SK-N-SH treated with all-trans-retinoic acid at 6 μM for 48 hours (cell line): ENCODE data around the gene KIAA1549.

ENCODE experiments used
- ATAC-seq: fragments of 200-7000 bp; cut with Tn5 transposase; 3 replicates; pipeline ENCODE4 v1.9.1; 2020; ENCODE audit warnings: mild to moderate bottlenecking, moderate library complexity
- ARNTL ChIP-seq: fragments of 450-650 bp; formaldehyde crosslinking; IDR thresholded peaks from 2 replicates; pipeline ENCODE4 v1.5.0; 2020; ENCODE audit warnings: low read depth, mild to moderate bottlenecking, moderate library complexity, borderline replicate concordance
- BACH2 ChIP-seq: fragments of 250-450 bp; sonication (Bioruptor Pico); IDR thresholded peaks from 2 replicates; pipeline ENCODE4 v1.9.0; 2021; ENCODE audit warnings: mild to moderate bottlenecking, borderline replicate concordance
- CREB5 ChIP-seq: fragments of 250-450 bp; sonication (Bioruptor Pico); IDR thresholded peaks from 2 replicates; pipeline ENCODE4 v1.5.1; 2020; ENCODE audit warnings: low read depth, mild to moderate bottlenecking, moderate library complexity
- CSDC2 ChIP-seq: fragments of 250-450 bp; sonication (Bioruptor Pico); IDR thresholded peaks from 2 replicates; pipeline ENCODE4 v1.5.0; 2020; ENCODE audit warnings: mild to moderate bottlenecking, moderate library complexity
- ESRRG ChIP-seq: fragments of 250-450 bp; sonication (Bioruptor Pico); IDR thresholded peaks from 2 replicates; pipeline ENCODE4 v1.6.1; 2021; ENCODE audit warnings: mild to moderate bottlenecking
- GLIS3 ChIP-seq: fragments of 250-450 bp; sonication (Bioruptor Pico); IDR thresholded peaks from 2 replicates; pipeline ENCODE4 v1.5.0; 2020; ENCODE audit warnings: mild to moderate bottlenecking, moderate library complexity
- ISL1 ChIP-seq: fragments of 250-450 bp; sonication (Bioruptor Pico); IDR thresholded peaks from 2 replicates; pipeline ENCODE4 v2.1.2; 2022; ENCODE audit warnings: mild to moderate bottlenecking, moderate library complexity
- OSR1 ChIP-seq: fragments of 250-450 bp; sonication (Bioruptor Pico); IDR thresholded peaks from 2 replicates; pipeline ENCODE4 v1.8.0; 2022; ENCODE audit warnings: moderate library complexity, mild to moderate bottlenecking, inconsistent platforms
- PATZ1 ChIP-seq: fragments of 250-450 bp; sonication (Bioruptor Pico); IDR thresholded peaks from 2 replicates; pipeline ENCODE4 v1.8.0; 2020; ENCODE audit warnings: mild to moderate bottlenecking, moderate library complexity, borderline replicate concordance
- POU6F1 ChIP-seq: fragments of 250-450 bp; sonication (Bioruptor Pico); IDR thresholded peaks from 2 replicates; pipeline ENCODE4 v1.8.0; 2021; ENCODE audit warnings: low read depth, mild to moderate bottlenecking, moderate library complexity, borderline replicate concordance
- PPARA ChIP-seq: fragments of 250-450 bp; sonication (Bioruptor Pico); IDR thresholded peaks from 2 replicates; pipeline ENCODE4 v1.5.0; 2020; ENCODE audit warnings: mild to moderate bottlenecking, borderline replicate concordance
- RARB ChIP-seq: fragments of 250-450 bp; sonication (Bioruptor Pico); IDR thresholded peaks from 2 replicates; pipeline ENCODE4 v1.8.0; 2021; ENCODE audit warnings: mild to moderate bottlenecking, moderate library complexity
- SNAI2 ChIP-seq: fragments of 250-450 bp; sonication (Bioruptor Pico); IDR thresholded peaks from 2 replicates; pipeline ENCODE4 v1.5.0; 2020; ENCODE audit warnings: mild to moderate bottlenecking, moderate library complexity
- TCF4 ChIP-seq: fragments of 250-450 bp; sonication (Bioruptor Pico); IDR thresholded peaks from 2 replicates; pipeline ENCODE4 v1.8.0; 2021; ENCODE audit warnings: mild to moderate bottlenecking, moderate library complexity, borderline replicate concordance
- TOX ChIP-seq: fragments of 250-450 bp; sonication (Bioruptor Pico); IDR thresholded peaks from 2 replicates; pipeline ENCODE4 v1.8.0; 2021; ENCODE audit warnings: mild to moderate bottlenecking, moderate library complexity, borderline replicate concordance
- ZC3H10 ChIP-seq: fragments of 250-450 bp; sonication (Bioruptor Pico); IDR thresholded peaks from 2 replicates; pipeline ENCODE4 v1.5.1; 2021; ENCODE audit warnings: mild to moderate bottlenecking, moderate library complexity
- ZFP3 ChIP-seq: fragments of 250-450 bp; sonication (Bioruptor Pico); IDR thresholded peaks from 2 replicates; pipeline ENCODE4 v1.5.0; 2020; ENCODE audit warnings: mild to moderate bottlenecking, moderate library complexity
- ZFP30 ChIP-seq: fragments of 450-650 bp; formaldehyde crosslinking; IDR thresholded peaks from 2 replicates; pipeline ENCODE4 v1.5.0; 2022; ENCODE audit warnings: mild to moderate bottlenecking, moderate library complexity
- ZNF565 ChIP-seq: fragments of 450-650 bp; formaldehyde crosslinking; conservative IDR thresholded peaks from 2 replicates; pipeline ENCODE4 v1.5.0; 2020; ENCODE audit warnings: low read depth, mild to moderate bottlenecking, moderate library complexity
- ZNF70 ChIP-seq: fragments of 450-650 bp; formaldehyde crosslinking; IDR thresholded peaks from 2 replicates; pipeline ENCODE4 v1.5.0; 2020; ENCODE audit warnings: mild to moderate bottlenecking, moderate library complexity
- ZNF8 ChIP-seq: fragments of 450-650 bp; formaldehyde crosslinking; IDR thresholded peaks from 2 replicates; pipeline ENCODE4 v1.5.0; 2020; ENCODE audit warnings: mild to moderate bottlenecking, moderate library complexity
- TF ChIP-seq, protein P1 (sequence below): fragments of 250-450 bp; sonication (Bioruptor Pico); IDR thresholded peaks from 2 replicates; pipeline ENCODE4 v1.5.1; 2021; ENCODE audit warnings: mild to moderate bottlenecking, moderate library complexity
- TF ChIP-seq, protein P2 (sequence below): fragments of 250-450 bp; sonication (Bioruptor Pico); IDR thresholded peaks from 2 replicates; pipeline ENCODE4 v1.5.0; 2020; ENCODE audit warnings: mild to moderate bottlenecking, moderate library complexity

The KIAA1549 gene

DNA sequence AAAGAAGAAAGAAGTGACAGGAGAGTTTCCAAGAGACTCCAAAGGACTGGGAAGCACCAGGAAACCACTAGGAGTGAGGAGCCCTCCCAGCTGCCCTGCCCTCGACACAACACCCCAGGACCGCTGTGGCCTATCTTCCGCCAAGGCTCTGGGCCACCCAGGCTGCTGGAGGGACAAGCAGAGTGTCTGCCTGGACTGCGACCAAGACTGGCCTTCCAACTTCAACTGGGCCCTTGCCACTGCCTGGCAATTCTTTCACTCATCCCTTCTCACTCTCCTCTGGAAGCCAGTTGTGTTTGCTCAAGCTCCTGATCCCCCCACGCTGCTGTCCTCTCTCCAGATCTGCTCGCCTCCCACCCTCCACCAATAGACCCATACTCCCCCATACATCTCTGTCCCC, 10.2 kb downstream of the KIAA1549 start:
- no peak for ATAC-seq
- TF ChIP-seq ZNF565 (CRISPR knock-in tag) (no peak), ESRRG (CRISPR knock-in tag) (no peak), PPARA (CRISPR knock-in tag) (no peak), GLIS3 (CRISPR knock-in tag) (no peak)
- TF ChIP-seq, all 23 proteins: peak for 0

DNA sequence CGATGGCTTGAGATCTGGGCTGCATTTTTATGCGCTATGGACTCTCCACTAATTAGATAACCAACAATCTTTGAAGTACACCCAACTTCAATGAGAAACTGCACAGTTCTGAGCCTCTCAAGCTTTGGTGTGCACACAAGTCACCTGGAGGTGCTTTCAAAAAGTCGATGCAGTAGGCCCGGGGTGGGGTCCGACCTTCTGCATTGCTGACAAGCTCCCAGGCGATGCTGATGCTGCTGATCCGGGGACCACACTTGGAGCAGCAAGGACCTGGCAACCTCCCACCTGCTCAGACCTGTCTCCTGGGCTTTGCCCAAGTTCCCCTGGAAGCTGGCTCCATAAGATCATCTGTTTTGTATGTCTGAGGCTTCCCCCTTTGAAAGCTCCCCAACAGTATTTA, 10.7 kb downstream of the KIAA1549 start:
- ATAC-seq = no peak
- TF ChIP-seq ZC3H10 (CRISPR knock-in tag) (no peak), POU6F1 (CRISPR knock-in tag) (no peak), ARNTL (no peak), ISL1 (CRISPR knock-in tag) (no peak), TOX (CRISPR knock-in tag) (no peak), BACH2 (CRISPR knock-in tag) (no peak), ZNF8 (CRISPR knock-in tag) (no peak), ZNF565 (CRISPR knock-in tag) (no peak), CREB5 (no peak), TCF4 (no peak), GLIS3 (CRISPR knock-in tag) (no peak), OSR1 (CRISPR knock-in tag) (no peak), ZFP3 (no peak), RARB (CRISPR knock-in tag) (no peak), CSDC2 (CRISPR knock-in tag) (no peak)
- TF ChIP-seq, protein P1, sequence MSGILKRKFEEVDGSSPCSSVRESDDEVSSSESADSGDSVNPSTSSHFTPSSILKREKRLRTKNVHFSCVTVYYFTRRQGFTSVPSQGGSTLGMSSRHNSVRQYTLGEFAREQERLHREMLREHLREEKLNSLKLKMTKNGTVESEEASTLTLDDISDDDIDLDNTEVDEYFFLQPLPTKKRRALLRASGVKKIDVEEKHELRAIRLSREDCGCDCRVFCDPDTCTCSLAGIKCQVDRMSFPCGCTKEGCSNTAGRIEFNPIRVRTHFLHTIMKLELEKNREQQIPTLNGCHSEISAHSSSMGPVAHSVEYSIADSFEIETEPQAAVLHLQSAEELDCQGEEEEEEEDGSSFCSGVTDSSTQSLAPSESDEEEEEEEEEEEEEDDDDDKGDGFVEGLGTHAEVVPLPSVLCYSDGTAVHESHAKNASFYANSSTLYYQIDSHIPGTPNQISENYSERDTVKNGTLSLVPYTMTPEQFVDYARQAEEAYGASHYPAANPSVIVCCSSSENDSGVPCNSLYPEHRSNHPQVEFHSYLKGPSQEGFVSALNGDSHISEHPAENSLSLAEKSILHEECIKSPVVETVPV (CRISPR knock-in tag) = no peak

- ATAC-seq = no peak
- no peak for TF ChIP-seq ZNF8 (CRISPR knock-in tag)
- TF ChIP-seq ZNF565 (CRISPR knock-in tag) = no peak
- TF ChIP-seq CREB5 = no peak
- no peak for TF ChIP-seq GLIS3 (CRISPR knock-in tag)
These were observed 14.0 kb downstream of the KIAA1549 start for GRCh38 chr7:138967159-138967558.

DNA sequence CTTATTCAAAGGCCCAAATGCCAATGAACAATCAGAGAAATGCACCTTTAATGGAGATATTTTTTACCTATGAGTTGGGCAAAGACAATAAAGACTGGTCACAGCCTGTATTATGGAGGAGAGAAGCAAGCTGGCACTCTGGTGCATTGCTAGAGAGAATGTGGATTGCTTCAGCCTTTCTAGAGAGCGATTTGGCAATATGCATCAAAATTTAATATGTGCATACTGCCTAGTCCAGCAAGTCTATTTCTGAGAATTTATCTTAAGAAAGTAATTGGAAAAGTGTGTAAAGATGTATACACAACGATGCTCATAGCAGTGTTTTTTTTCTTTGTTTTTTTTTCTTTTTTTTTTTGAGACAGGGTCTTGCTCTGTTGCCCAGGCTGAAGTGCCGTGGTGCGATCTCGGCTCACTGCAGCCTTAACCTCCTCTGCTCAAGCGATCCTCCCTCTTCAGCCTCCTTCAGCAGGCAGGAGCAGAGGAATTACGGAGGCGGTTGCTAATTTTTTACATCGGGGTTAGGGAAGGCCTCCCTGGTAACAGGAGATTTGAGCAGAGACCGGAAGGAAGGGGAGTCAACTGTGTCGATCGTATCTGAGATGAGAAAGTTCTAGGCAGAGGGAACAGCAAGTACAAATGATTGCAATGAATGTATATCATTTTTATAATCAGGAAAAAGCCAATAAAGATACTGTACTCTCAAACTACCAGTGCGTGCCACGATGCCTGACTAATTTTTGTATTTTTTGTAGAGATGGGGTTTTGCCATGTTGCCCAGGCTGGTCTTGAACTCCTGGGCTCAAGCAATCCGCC, 16.4 kb downstream of the KIAA1549 start:
- ATAC-seq = no peak
- TF ChIP-seq CSDC2 (CRISPR knock-in tag) (no peak), SNAI2 (CRISPR knock-in tag) (no peak), ARNTL (no peak), PATZ1 (no peak), GLIS3 (CRISPR knock-in tag) (no peak), ZFP30 (CRISPR knock-in tag) (no peak), ZNF8 (CRISPR knock-in tag) (no peak), TCF4 (no peak), BACH2 (CRISPR knock-in tag) (no peak), ESRRG (CRISPR knock-in tag) (no peak), ZNF70 (CRISPR knock-in tag) (no peak), ZNF565 (CRISPR knock-in tag) (no peak), PPARA (CRISPR knock-in tag) (no peak), ZC3H10 (CRISPR knock-in tag) (no peak), TOX (CRISPR knock-in tag) (no peak)
- TF ChIP-seq, protein P1 (CRISPR knock-in tag) = no peak
- TF ChIP-seq, protein P2, sequence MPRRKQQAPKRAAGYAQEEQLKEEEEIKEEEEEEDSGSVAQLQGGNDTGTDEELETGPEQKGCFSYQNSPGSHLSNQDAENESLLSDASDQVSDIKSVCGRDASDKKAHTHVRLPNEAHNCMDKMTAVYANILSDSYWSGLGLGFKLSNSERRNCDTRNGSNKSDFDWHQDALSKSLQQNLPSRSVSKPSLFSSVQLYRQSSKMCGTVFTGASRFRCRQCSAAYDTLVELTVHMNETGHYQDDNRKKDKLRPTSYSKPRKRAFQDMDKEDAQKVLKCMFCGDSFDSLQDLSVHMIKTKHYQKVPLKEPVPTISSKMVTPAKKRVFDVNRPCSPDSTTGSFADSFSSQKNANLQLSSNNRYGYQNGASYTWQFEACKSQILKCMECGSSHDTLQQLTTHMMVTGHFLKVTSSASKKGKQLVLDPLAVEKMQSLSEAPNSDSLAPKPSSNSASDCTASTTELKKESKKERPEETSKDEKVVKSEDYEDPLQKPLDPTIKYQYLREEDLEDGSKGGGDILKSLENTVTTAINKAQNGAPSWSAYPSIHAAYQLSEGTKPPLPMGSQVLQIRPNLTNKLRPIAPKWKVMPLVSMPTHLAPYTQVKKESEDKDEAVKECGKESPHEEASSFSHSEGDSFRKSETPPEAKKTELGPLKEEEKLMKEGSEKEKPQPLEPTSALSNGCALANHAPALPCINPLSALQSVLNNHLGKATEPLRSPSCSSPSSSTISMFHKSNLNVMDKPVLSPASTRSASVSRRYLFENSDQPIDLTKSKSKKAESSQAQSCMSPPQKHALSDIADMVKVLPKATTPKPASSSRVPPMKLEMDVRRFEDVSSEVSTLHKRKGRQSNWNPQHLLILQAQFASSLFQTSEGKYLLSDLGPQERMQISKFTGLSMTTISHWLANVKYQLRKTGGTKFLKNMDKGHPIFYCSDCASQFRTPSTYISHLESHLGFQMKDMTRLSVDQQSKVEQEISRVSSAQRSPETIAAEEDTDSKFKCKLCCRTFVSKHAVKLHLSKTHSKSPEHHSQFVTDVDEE = no peak
